Peyer's patch (tissue), 4 donors: ENCODE results near the gene LIPA.

ENCODE experiments used
- CTCF ChIP-seq, 6 experiments: fragments of 450-650 bp in 4 of 6; fragments of 200-600 bp in 2 of 6; sonication (generic) in 1 of 6; IDR thresholded peaks; one replicate each; pipeline ENCODE4 v1.5.1; 2017 to 2019; ENCODE audit warnings: antibody characterized with exemption in 6 of 6, mild to moderate bottlenecking in 3 of 6, moderate library complexity in 1 of 6
- POLR2A ChIP-seq, 2 donors: fragments of 450-650 bp; IDR thresholded peaks; one replicate each; pipeline ENCODE4 v1.5.1; 2017; ENCODE audit warnings: antibody characterized with exemption in 2 of 2, mild to moderate bottlenecking in 2 of 2, moderate library complexity in 2 of 2

GRCh38 chr10:89252225-89252585 lies 630 bp upstream of the LIPA start:
- TF ChIP-seq POLR2A (IDR thresholded peaks at IDR 0.05) (no peak), CTCF (IDR thresholded peaks at IDR 0.05) (no peak)
